Smooth muscle cell (in vitro differentiated cells): Measurements from ENCODE around the gene TP53I11. TPM values are rescaled to one million over a fixed set of nuclear protein-coding genes. Genes with fewer than 3 reads are reported as not detected.

Experiments
- DNase-seq: peaks from one replicate; lab custom pipeline; 2025; ENCODE audit not compliant: unreplicated experiment; lab: John Stamatoyannopoulos, UW
- H2AFZ ChIP-seq: fragments of 200-600 bp; sonication (generic); 2 replicates; pipeline ENCODE4 v1.6.0; 2016; ENCODE audit warnings: antibody characterized with exemption, low read depth, mild to moderate bottlenecking
- H3F3A ChIP-seq: fragments of 200-600 bp; sonication (generic); 2 replicates; pipeline ENCODE4 v1.6.0; 2017; ENCODE audit warnings: antibody characterized with exemption, low read depth
- H3K27ac ChIP-seq: fragments of 200-600 bp; sonication (generic); 2 replicates; pipeline ENCODE4 v1.5.1; 2016; ENCODE audit warnings: low read depth, mild to moderate bottlenecking
- H3K27me3 ChIP-seq: fragments of 200-600 bp; sonication (generic); 2 replicates; pipeline ENCODE4 v1.6.1; 2016; ENCODE audit warnings: low read depth, mild to moderate bottlenecking
- H3K36me3 ChIP-seq: fragments of 200-600 bp; sonication (generic); 2 replicates; pipeline ENCODE4 v1.5.1; 2016; ENCODE audit warnings: low read depth
- H3K4me1 ChIP-seq: fragments of 200-600 bp; sonication (generic); 2 replicates; pipeline ENCODE4 v1.5.1; 2016; ENCODE audit warnings: low read depth
- H3K4me2 ChIP-seq: fragments of 200-600 bp; sonication (generic); 2 replicates; pipeline ENCODE4 v1.6.0; 2016; ENCODE audit warnings: mild to moderate bottlenecking
- H3K4me3 ChIP-seq: fragments of 200-600 bp; sonication (generic); 2 replicates; pipeline ENCODE4 v1.5.1; 2016; ENCODE audit warnings: mild to moderate bottlenecking
- H3K79me2 ChIP-seq: fragments of 200-600 bp; sonication (generic); 2 replicates; pipeline ENCODE4 v1.6.0; 2016; ENCODE audit warnings: low read depth, mild to moderate bottlenecking
- H3K9ac ChIP-seq: fragments of 200-600 bp; sonication (generic); 2 replicates; pipeline ENCODE4 v1.6.0; 2016; ENCODE audit warnings: low read depth
- H3K9me3 ChIP-seq: fragments of 200-600 bp; sonication (generic); replicated peaks from 2 replicates; pipeline ENCODE4 v1.5.1; 2016; ENCODE audit warnings: low read depth
- H4K20me1 ChIP-seq: fragments of 200-600 bp; sonication (generic); 2 replicates; pipeline ENCODE4 v1.6.0; 2016; ENCODE audit warnings: low read depth
- WGBS: methylation state at CpG from one replicate; pipeline ENCODE4 v1.1.7; 2016; ENCODE audit warnings: low lambda C conversion rate; 5-methylcytosine and 5-hydroxymethylcytosine counted together
- polyA plus RNA-seq: library from polyadenylated mRNA; unstranded; fragments of >200 nt; fragmentation: Nextera tagmentation; extraction: Ambion mirVana; gene quantifications from 2 replicates; pipeline ENCODE4 v1.2.1, GENCODE V29; 2016
- total RNA-seq: library from RNA; depleted of rRNA; stranded (reverse); fragments of >200 nt; gene quantifications from 2 replicates; pipeline ENCODE4 v1.2.3, GENCODE V29; 2014
- TF ChIP-seq, protein P1 (sequence below): fragments of 200-600 bp; sonication (generic); IDR thresholded peaks from 2 replicates; pipeline ENCODE4 v1.5.1; 2017; ENCODE audit warnings: borderline replicate concordance, mild to moderate bottlenecking, antibody characterized with exemption; ENCODE audit not compliant: insufficient read depth, poor library complexity, severe bottlenecking

Gene TP53I11
- total and polyA plus RNA-seq, 2 experiments from 2014 or later, result 14.2 to 61.2 TPM

- Histone ChIP-seq H3K9me3 (no peaks in the 10 kb centered on the region), H2AFZ (no peak overlapping the region), H3K4me2 (no peak overlapping the region), H3F3A (no peaks in the 10 kb centered on the region), H3K79me2 (no peaks in the 10 kb centered on the region), H3K27ac (no peak overlapping the region), H3K9ac (no peak overlapping the region), H4K20me1 (no peaks in the 10 kb centered on the region), H3K36me3 (no peaks in the 10 kb centered on the region), H3K27me3 (no peaks in the 10 kb centered on the region), H3K4me3 (no peak overlapping the region), H3K4me1 (peaks cover 10% of the 10 kb centered on the region)
- TF ChIP-seq, protein P1, sequence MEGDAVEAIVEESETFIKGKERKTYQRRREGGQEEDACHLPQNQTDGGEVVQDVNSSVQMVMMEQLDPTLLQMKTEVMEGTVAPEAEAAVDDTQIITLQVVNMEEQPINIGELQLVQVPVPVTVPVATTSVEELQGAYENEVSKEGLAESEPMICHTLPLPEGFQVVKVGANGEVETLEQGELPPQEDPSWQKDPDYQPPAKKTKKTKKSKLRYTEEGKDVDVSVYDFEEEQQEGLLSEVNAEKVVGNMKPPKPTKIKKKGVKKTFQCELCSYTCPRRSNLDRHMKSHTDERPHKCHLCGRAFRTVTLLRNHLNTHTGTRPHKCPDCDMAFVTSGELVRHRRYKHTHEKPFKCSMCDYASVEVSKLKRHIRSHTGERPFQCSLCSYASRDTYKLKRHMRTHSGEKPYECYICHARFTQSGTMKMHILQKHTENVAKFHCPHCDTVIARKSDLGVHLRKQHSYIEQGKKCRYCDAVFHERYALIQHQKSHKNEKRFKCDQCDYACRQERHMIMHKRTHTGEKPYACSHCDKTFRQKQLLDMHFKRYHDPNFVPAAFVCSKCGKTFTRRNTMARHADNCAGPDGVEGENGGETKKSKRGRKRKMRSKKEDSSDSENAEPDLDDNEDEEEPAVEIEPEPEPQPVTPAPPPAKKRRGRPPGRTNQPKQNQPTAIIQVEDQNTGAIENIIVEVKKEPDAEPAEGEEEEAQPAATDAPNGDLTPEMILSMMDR, result no peak
- 94% methylated on average over 8 of the region's 8 CpGs for WGBS
- DNase-seq, result no peak
These were observed 34.4 kb downstream of the TP53I11 start for GRCh38 chr11:44916331-44916730.

DNA sequence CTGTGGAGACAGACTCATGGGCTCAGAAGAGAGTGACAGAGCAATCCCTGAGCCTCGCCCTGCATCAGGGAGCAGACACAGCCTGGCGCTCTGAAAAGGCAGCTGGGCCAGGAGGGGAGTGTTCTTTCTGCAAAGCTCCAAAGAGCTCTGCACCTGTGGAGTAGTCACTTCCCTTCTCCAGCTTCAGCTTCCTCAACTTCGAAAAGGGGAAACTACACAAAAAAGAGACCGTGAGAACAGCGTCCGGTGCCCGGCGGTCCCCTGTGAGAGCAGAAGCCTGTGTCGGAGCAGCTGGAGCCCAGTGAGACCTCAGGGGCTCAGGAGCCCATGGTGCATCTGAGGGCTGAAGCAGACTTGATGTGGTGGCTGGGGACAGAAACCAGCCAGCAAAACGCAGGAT lies 35.1 kb downstream of the TP53I11 start:
- H4K20me1 ChIP-seq, result no peaks in the 10 kb centered on the region
- no peak overlapping the region for H3K9ac ChIP-seq
- WGBS, result 97% methylated on average over 10 of the region's 10 CpGs

DNA sequence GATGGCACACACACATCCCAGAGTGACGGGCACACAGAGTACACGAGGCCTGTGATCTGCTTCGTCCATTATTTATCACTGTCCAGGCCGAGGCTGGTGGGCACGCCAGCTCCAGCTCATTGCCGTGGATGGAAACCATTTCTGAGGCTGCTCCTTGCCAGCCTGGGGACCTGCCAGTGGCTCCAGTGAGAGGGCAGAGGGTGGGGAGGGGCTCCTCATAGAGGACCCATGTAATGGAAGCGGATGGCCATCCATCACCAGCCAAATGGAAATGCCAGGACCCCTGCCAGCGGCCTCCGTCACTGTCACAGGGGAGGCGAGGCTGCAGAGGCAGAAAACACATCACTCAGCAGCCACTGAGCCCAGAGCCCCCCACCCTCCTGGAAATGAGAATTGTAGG lies 35.7 kb downstream of the TP53I11 start:
- DNase-seq, result no peak
- Histone ChIP-seq H3K4me3 (no peak overlapping the region), H3K4me1 (peaks cover 10% of the 10 kb centered on the region), H3K9me3 (no peaks in the 10 kb centered on the region), H4K20me1 (no peaks in the 10 kb centered on the region), H3F3A (no peaks in the 10 kb centered on the region), H3K4me2 (no peak overlapping the region), H3K79me2 (no peaks in the 10 kb centered on the region), H3K27ac (no peak overlapping the region), H3K36me3 (no peaks in the 10 kb centered on the region), H3K9ac (no peak overlapping the region), H3K27me3 (no peaks in the 10 kb centered on the region), H2AFZ (no peak overlapping the region)
- 85% methylated on average over 10 of the region's 10 CpGs for WGBS
- TF ChIP-seq, protein P1, result no peak

More for the DNA sequence above, 35.1 kb downstream of the TP53I11 start:
- H3K36me3 ChIP-seq, result no peaks in the 10 kb centered on the region
- no peak overlapping the region for H3K4me3 ChIP-seq
- no peaks in the 10 kb centered on the region for H3K9me3 ChIP-seq
- TF ChIP-seq, protein P1, result no peak
- no peaks in the 10 kb centered on the region for H3K79me2 ChIP-seq
- H3K4me2 ChIP-seq, result no peak overlapping the region
- no peaks in the 10 kb centered on the region for H3F3A ChIP-seq
- H3K27me3 ChIP-seq, result no peaks in the 10 kb centered on the region
- H3K27ac ChIP-seq, result no peak overlapping the region
- peaks cover 10% of the 10 kb centered on the region for H3K4me1 ChIP-seq
- no peak for DNase-seq
- H2AFZ ChIP-seq, result no peak overlapping the region

DNA sequence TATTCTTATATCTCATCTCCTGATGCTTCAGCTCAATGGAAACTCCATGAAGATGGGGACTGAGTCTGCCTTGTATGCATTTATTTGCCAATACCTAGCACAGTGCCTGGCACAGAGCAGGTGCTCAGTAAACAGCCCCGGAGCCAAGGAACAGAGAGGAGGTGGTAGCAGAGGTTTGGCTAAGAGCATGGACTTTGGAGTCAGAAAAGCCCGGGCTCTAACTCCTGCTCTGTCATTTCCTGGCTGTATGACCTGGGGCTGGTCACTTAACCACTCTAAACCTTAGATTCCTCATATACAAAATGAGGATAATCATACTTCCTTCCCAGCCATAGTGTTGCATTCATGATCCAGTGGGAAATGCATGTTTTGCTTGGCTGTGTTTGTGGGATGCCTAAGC lies 36.6 kb downstream of the TP53I11 start:
- TF ChIP-seq, protein P1, result no peak
- no peaks in the 10 kb centered on the region for H3F3A ChIP-seq
- no peak overlapping the region for H3K27ac ChIP-seq
- no peaks in the 10 kb centered on the region for H3K9me3 ChIP-seq
- no peaks in the 10 kb centered on the region for H4K20me1 ChIP-seq
- H2AFZ ChIP-seq, result no peak overlapping the region
- no peak overlapping the region for H3K4me3 ChIP-seq
- WGBS, result 66% methylated on average over 2 of the region's 2 CpGs
- peaks cover 10% of the 10 kb centered on the region for H3K4me1 ChIP-seq
- no peak overlapping the region for H3K9ac ChIP-seq
- no peak for DNase-seq
- H3K4me2 ChIP-seq, result no peak overlapping the region
- no peaks in the 10 kb centered on the region for H3K36me3 ChIP-seq
- H3K27me3 ChIP-seq, result no peaks in the 10 kb centered on the region
- no peaks in the 10 kb centered on the region for H3K79me2 ChIP-seq
